K562 (cell line): ENCODE data around the gene OMG. TPM values are rescaled to one million over a fixed set of nuclear protein-coding genes. Genes with fewer than 3 reads are reported as not detected.

ENCODE experiments used
- ATAC-seq: fragments of 200-7000 bp; cut with Tn5 transposase; 3 replicates; pipeline ENCODE4 v1.9.1; 2020; ENCODE audit warnings: moderate library complexity
- BruUV-seq: library from RNA; stranded (reverse); fragments of 400-500 nt; replicated peaks from 2 replicates; lab custom pipeline; 2021; lab: Mats Ljungman, UMichigan
- CTCF ChIA-PET: fragments of 300-600 bp; formaldehyde crosslinking; extraction: SDS; loops from one replicate; lab custom pipeline; 2021; ENCODE audit warnings: low intra/inter-chr PET ratio; lab: Yijun Ruan, JAX
- POLR2A ChIA-PET: fragments of 300-600, 350-650 bp; sonication (Branson Sonifier 250); formaldehyde crosslinking; extraction: SDS; loops from one replicate; lab custom pipeline; 2021; ENCODE audit warnings: antibody characterized with exemption, inconsistent platforms; lab: Yijun Ruan, JAX
- DNase-seq, 4 experiments: peaks; one replicate each; pipeline versions ENCODE4 v3.0.0 to v3.0.0-alpha.2; 2011 to 2018; ENCODE audit warnings: low spot score in 3 of 4, mixed read lengths in 3 of 4; ENCODE audit errors: extremely low read depth in 1 of 4
- FAIRE-seq: peaks from 2 replicates; lab custom pipeline; 2011; peaks lifted over from hg19 to GRCh38; lab: Jason Lieb, UNC
- H2AFZ ChIP-seq: 2 replicates; pipeline ENCODE4 v1.6.0; 2011; ENCODE audit warnings: low read depth, low read length, control low read depth, inconsistent platforms
- H3K27ac ChIP-seq: fragments of 200-600 bp; 3 replicates; pipeline ENCODE4 v1.8.0; 2011; ENCODE audit warnings: low read depth, mild to moderate bottlenecking, control low read depth, inconsistent platforms, low read length, moderate library complexity, mixed read lengths; ENCODE audit errors: extremely low read depth
- H3K27me3 ChIP-seq, 2 experiments: fragments of 300-600 bp in 1 of 2; 2 replicates in 1 of 2; 3 replicates in 1 of 2; pipeline versions ENCODE4 v1.6.0 to v1.8.0; 2011; ENCODE audit warnings: inconsistent platforms in 2 of 2, low read length in 2 of 2, mild to moderate bottlenecking in 1 of 2, mixed read lengths in 1 of 2, moderate library complexity in 1 of 2; ENCODE audit not compliant: control insufficient read depth in 2 of 2, insufficient read depth in 2 of 2
- H3K36me3 ChIP-seq: fragments of 300-600 bp; 3 replicates; pipeline ENCODE4 v1.8.0; 2011; ENCODE audit warnings: mild to moderate bottlenecking, low read length, inconsistent platforms; ENCODE audit not compliant: control insufficient read depth, insufficient read depth
- H3K4me1 ChIP-seq, 2 experiments: fragments of 200-600 bp in 1 of 2; replicated peaks in 1 of 2; 2 replicates in 1 of 2; 3 replicates in 1 of 2; pipeline versions ENCODE4 v1.5.1 to v1.8.0; 2011; ENCODE audit warnings: inconsistent platforms in 2 of 2, low read length in 2 of 2, mild to moderate bottlenecking in 1 of 2, mixed read lengths in 1 of 2, moderate library complexity in 1 of 2; ENCODE audit not compliant: control insufficient read depth in 2 of 2, insufficient read depth in 2 of 2
- H3K4me2 ChIP-seq: 2 replicates; pipeline ENCODE4 v1.6.1; 2011; ENCODE audit warnings: low read length, control low read depth, inconsistent platforms, mixed read lengths; ENCODE audit not compliant: insufficient read depth
- H3K4me3 ChIP-seq: fragments of 200-600 bp; sonication (generic), shearing (Covaris generic); 2 replicates; pipeline ENCODE4 v1.5.1; 2016; ENCODE audit warnings: control low read depth, inconsistent platforms
- H3K79me2 ChIP-seq: fragments of 200-600 bp; 3 replicates; pipeline ENCODE4 v1.8.0; 2011; ENCODE audit warnings: low read length, inconsistent platforms; ENCODE audit not compliant: control insufficient read depth, insufficient read depth
- H3K9ac ChIP-seq, 2 experiments: 2 replicates each; pipeline versions ENCODE4 v1.6.0 to v1.6.1; 2011; ENCODE audit warnings: low read depth in 2 of 2, low read length in 2 of 2, control low read depth in 1 of 2, inconsistent platforms in 1 of 2, mild to moderate bottlenecking in 1 of 2, mixed read lengths in 1 of 2; ENCODE audit not compliant: insufficient read depth in 1 of 2
- H3K9me1 ChIP-seq: one replicate; pipeline ENCODE4 v1.6.0; 2011; ENCODE audit warnings: inconsistent platforms, mild to moderate bottlenecking, low read length, moderate library complexity; ENCODE audit not compliant: control insufficient read depth, insufficient read depth
- H3K9me3 ChIP-seq: replicated peaks from 2 replicates; pipeline ENCODE4 v1.5.1; 2011; ENCODE audit warnings: low read depth, low read length, inconsistent platforms; ENCODE audit not compliant: control insufficient read depth, insufficient read depth
- H4K20me1 ChIP-seq: replicated peaks from 2 replicates; pipeline ENCODE4 v1.6.1; 2011; ENCODE audit warnings: low read length, inconsistent platforms, mixed read lengths; ENCODE audit not compliant: control insufficient read depth, insufficient read depth
- ARID1B ChIP-seq: fragments of 450-650 bp; IDR thresholded peaks from 2 replicates; pipeline ENCODE4 v1.6.1; 2016; ENCODE audit warnings: antibody characterized with exemption, mild to moderate bottlenecking, inconsistent platforms
- CHD4 ChIP-seq: fragments of 200-600 bp; sonication (generic); IDR thresholded peaks from 3 replicates; pipeline ENCODE4 v1.6.1; 2012; ENCODE audit warnings: low read depth, mild to moderate bottlenecking, mixed read lengths, low read length, inconsistent platforms; ENCODE audit not compliant: insufficient read depth, insufficient replicate concordance, poor library complexity, severe bottlenecking
- MEIS2 ChIP-seq: fragments of 450-650 bp; IDR thresholded peaks from 2 replicates; pipeline ENCODE4 v1.6.1; 2014; ENCODE audit warnings: mild to moderate bottlenecking; ENCODE audit not compliant: partially characterized antibody
- RBM17 ChIP-seq: fragments of 200-400 bp; formaldehyde crosslinking; IDR thresholded peaks from 2 replicates; pipeline ENCODE4 v1.6.1; 2017; ENCODE audit warnings: low read depth, mild to moderate bottlenecking, low read length, borderline replicate concordance
- SMARCC2 ChIP-seq: fragments of 450-650 bp; IDR thresholded peaks from 2 replicates; pipeline ENCODE4 v1.6.1; 2017; ENCODE audit warnings: antibody characterized with exemption, moderate library complexity, mild to moderate bottlenecking, low read depth
- YY1 ChIP-seq, 3 experiments: IDR thresholded peaks; 2 replicates each; pipeline ENCODE4 v1.6.1; 2011; ENCODE audit warnings: low read length in 2 of 3, mild to moderate bottlenecking in 2 of 3, moderate library complexity in 2 of 3, borderline replicate concordance in 1 of 3, control low read depth in 1 of 3, low read depth in 1 of 3; ENCODE audit not compliant: insufficient read depth in 3 of 3, insufficient replicate concordance in 2 of 3, control insufficient read depth in 1 of 3, insufficient read length in 1 of 3; ENCODE audit errors: extremely low read depth in 1 of 3
- WGBS: fragments of 100-300 bp; shearing (Covaris generic); methylation state at CpG from one replicate; pipeline ENCODE4 v1.1.6; 2016; ENCODE audit warnings: low coverage, mixed read lengths; ENCODE audit not compliant: insufficient coverage; ENCODE audit errors: missing lambda C conversion rate; 5-methylcytosine and 5-hydroxymethylcytosine counted together
- in situ Hi-C: fragments of 300-500 bp; cut with MboI; formaldehyde crosslinking; loops from 4 replicates; pipeline ENCODE4 v1.15.0; 2018; ENCODE audit warnings: inconsistent platforms, mixed read lengths
- intact Hi-C: fragments of 100-400 bp; cut with micrococcal nuclease; formaldehyde crosslinking; loops from 2 replicates; pipeline ENCODE4 v1.14.2; 2022
- polyA plus RNA-seq, 8 experiments: library from polyadenylated mRNA; depleted of rRNA in 4 of 8; stranded (reverse) in 5 of 8; unstranded in 3 of 8; fragments of >200 nt; fragmentation: Nextera tagmentation in 2 of 8; fragmentation: Illumina TruSeq in 1 of 8; extraction: Ambion mirVana in 2 of 8; extraction: Trizol in 1 of 8; gene quantifications; 2 replicates each; pipeline versions ENCODE4 v1.2.1 to v1.2.3, GENCODE V29; 2011 to 2014; ENCODE audit warnings: inconsistent platforms in 1 of 8, missing spikeins in 1 of 8
- total RNA-seq, 7 experiments: library from RNA; depleted of rRNA in 6 of 7; stranded (reverse); fragments of >200 nt in 6 of 7; fragmentation: Illumina TruSeq in 2 of 7; extraction: Trizol in 2 of 7; gene quantifications; 2 replicates each; pipeline versions ENCODE4 v1.2.1 to v1.2.3, GENCODE V29; 2011 to 2021; ENCODE audit warnings: low replicate concordance in 1 of 7

OMG gene
- total and polyA plus RNA-seq, 9 of the 15 experiments (the other 6 are each of a cell fraction or from before 2014, with no cell fraction given) = 0.41 TPM; not detected in 8

GRCh38 chr17:31269036-31269577 is 27.9 kb downstream of the OMG start:
- no peak for DNase-seq
- TF ChIP-seq SMARCC2 (no peak), YY1 (IDR thresholded peaks at IDR 0.05; ENCODE audit: borderline replicate concordance in 1 of 3, control insufficient read depth in 1 of 3, extremely low read depth in 1 of 3, insufficient read depth in 3 of 3, insufficient read length in 1 of 3, insufficient replicate concordance in 2 of 3, low read depth in 1 of 3, low read length in 2 of 3) (no peak), CHD4 (no peak), RBM17 (no peak), MEIS2 (no peak), ARID1B (no peak)
- no peak for ATAC-seq
- H2AFZ ChIP-seq = no peak overlapping the region
- no peaks in the 10 kb centered on the region for H3K27me3 ChIP-seq
- WGBS = 96% methylated on average over 2 of the region's 2 CpGs
- H4K20me1 ChIP-seq = no peaks in the 10 kb centered on the region
- in situ Hi-C loops (no loop called here), intact Hi-C loops (loop anchor here (5.0 kb wide), 1 partner anchor 103 kb away; no protein-coding TSS in a partner anchor)
- no peak overlapping the region for H3K27ac ChIP-seq
- FAIRE-seq = no peak
- no peaks in the 10 kb centered on the region for H3K9me3 ChIP-seq
- no peaks in the 10 kb centered on the region for H3K9me1 ChIP-seq
- ChIA-PET CTCF (no interaction called here), POLR2A (interaction anchor here (0.8 kb wide), 1 partner anchor 16 kb away, joined by 3 read pairs; no protein-coding TSS in a partner anchor)
- no TSS peak for BruUV-seq
- H3K4me2 ChIP-seq = no peak overlapping the region
- peaks cover 32% of the 10 kb centered on the region; the same call in 1 of the 3 replicates for H3K36me3 ChIP-seq
- H3K9ac ChIP-seq = no peak overlapping the region
- H3K4me1 ChIP-seq = no peaks in the 10 kb centered on the region; a peak in 1 of 5 replicates
- H3K79me2 ChIP-seq = no peaks in the 10 kb centered on the region
- H3K4me3 ChIP-seq = no peak overlapping the region
